Large intestine (tissue), 12 donors: Measurements from ENCODE around the gene TRO. TPM values are rescaled to one million over a fixed set of nuclear protein-coding genes. Genes with fewer than 3 reads are reported as not detected.

Experiments
- DNase-seq, 2 donors: peaks; one replicate each; pipeline versions ENCODE4 v3.0.0 to v3.0.0-alpha.2; 2013
- H3K27ac ChIP-seq: one replicate; pipeline ENCODE4 v1.5.1; 2013; ENCODE audit warnings: low read length
- H3K27me3 ChIP-seq: 2 replicates; pipeline ENCODE4 v1.6.1; 2013; ENCODE audit warnings: low read length; ENCODE audit not compliant: control insufficient read depth, insufficient read depth
- H3K36me3 ChIP-seq: 2 replicates; pipeline ENCODE4 v1.6.1; 2013; ENCODE audit warnings: low read length; ENCODE audit not compliant: control insufficient read depth, insufficient read depth
- H3K4me1 ChIP-seq: one replicate; pipeline ENCODE4 v1.6.1; 2013; ENCODE audit warnings: low read length; ENCODE audit not compliant: control insufficient read depth, insufficient read depth
- H3K4me3 ChIP-seq: one replicate; pipeline ENCODE4 v1.5.1; 2013; ENCODE audit warnings: low read length
- H3K9me3 ChIP-seq: one replicate; pipeline ENCODE4 v1.6.1; 2013; ENCODE audit warnings: mild to moderate bottlenecking, low read depth, low read length, moderate library complexity; ENCODE audit not compliant: control insufficient read depth
- WGBS: methylation state at CpG from one replicate; pipeline ENCODE4 v1.1.5; 2013; ENCODE audit warnings: low lambda C conversion rate; ENCODE audit not compliant: insufficient coverage; 5-methylcytosine and 5-hydroxymethylcytosine counted together
- long read RNA-seq, 11 donors: transcript quantifications; one replicate each; lab custom pipeline, GENCODE V29; 2026
- polyA plus RNA-seq: library from polyadenylated mRNA; unstranded; fragments of 120-200 nt; gene quantifications from one replicate; pipeline ENCODE4 v1.2.1, GENCODE V29; 2013

The TRO gene, protein sequence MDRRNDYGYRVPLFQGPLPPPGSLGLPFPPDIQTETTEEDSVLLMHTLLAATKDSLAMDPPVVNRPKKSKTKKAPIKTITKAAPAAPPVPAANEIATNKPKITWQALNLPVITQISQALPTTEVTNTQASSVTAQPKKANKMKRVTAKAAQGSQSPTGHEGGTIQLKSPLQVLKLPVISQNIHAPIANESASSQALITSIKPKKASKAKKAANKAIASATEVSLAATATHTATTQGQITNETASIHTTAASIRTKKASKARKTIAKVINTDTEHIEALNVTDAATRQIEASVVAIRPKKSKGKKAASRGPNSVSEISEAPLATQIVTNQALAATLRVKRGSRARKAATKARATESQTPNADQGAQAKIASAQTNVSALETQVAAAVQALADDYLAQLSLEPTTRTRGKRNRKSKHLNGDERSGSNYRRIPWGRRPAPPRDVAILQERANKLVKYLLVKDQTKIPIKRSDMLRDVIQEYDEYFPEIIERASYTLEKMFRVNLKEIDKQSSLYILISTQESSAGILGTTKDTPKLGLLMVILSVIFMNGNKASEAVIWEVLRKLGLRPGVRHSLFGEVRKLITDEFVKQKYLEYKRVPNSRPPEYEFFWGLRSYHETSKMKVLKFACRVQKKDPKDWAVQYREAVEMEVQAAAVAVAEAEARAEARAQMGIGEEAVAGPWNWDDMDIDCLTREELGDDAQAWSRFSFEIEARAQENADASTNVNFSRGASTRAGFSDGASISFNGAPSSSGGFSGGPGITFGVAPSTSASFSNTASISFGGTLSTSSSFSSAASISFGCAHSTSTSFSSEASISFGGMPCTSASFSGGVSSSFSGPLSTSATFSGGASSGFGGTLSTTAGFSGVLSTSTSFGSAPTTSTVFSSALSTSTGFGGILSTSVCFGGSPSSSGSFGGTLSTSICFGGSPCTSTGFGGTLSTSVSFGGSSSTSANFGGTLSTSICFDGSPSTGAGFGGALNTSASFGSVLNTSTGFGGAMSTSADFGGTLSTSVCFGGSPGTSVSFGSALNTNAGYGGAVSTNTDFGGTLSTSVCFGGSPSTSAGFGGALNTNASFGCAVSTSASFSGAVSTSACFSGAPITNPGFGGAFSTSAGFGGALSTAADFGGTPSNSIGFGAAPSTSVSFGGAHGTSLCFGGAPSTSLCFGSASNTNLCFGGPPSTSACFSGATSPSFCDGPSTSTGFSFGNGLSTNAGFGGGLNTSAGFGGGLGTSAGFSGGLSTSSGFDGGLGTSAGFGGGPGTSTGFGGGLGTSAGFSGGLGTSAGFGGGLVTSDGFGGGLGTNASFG (N-terminal part only)
- 33.0 TPM for polyA plus RNA-seq
- long read RNA-seq, donor 1: 0 reads
- long read RNA-seq, donor 2, partial matches to known transcripts: 5 of 6 reads
- long read RNA-seq, donor 2, other reads (novel, unspliced or antisense): 0 of 6 reads
- long read RNA-seq, donor 3, partial matches to known transcripts: 0 of 2 reads
- long read RNA-seq, donor 3, other reads (novel, unspliced or antisense): 0 of 2 reads
- long read RNA-seq, donor 4: 0 reads
- long read RNA-seq, donor 5, partial matches to known transcripts: 0 of 3 reads
- long read RNA-seq, donor 5, other reads (novel, unspliced or antisense): 0 of 3 reads
- long read RNA-seq, donor 6, partial matches to known transcripts: 8 of 11 reads
- long read RNA-seq, donor 6, other reads (novel, unspliced or antisense): 0 of 11 reads
- long read RNA-seq, donor 7, partial matches to known transcripts: 17 of 22 reads
- long read RNA-seq, donor 7, other reads (novel, unspliced or antisense): 0 of 22 reads
- long read RNA-seq, donor 8, partial matches to known transcripts: 5 of 6 reads
- long read RNA-seq, donor 8, other reads (novel, unspliced or antisense): 0 of 6 reads
- long read RNA-seq, donor 9, partial matches to known transcripts: 5 of 7 reads
- long read RNA-seq, donor 9, other reads (novel, unspliced or antisense): 0 of 7 reads
- long read RNA-seq, donor 10, partial matches to known transcripts: 0 of 1 reads
- long read RNA-seq, donor 10, other reads (novel, unspliced or antisense): 0 of 1 reads
- long read RNA-seq, donor 11, partial matches to known transcripts: 0 of 2 reads
- long read RNA-seq, donor 11, other reads (novel, unspliced or antisense): 0 of 2 reads

GRCh38 chrX:54920610-54921426, at the start of gene TRO:
Gene TRO, plus strand, starts transcription at chrX:54920824. Its CDS starts 1,423 bp downstream, at chrX:54922247.
- H3K27ac ChIP-seq: peak within 1 kb of the TSS; percentile 63
- H3K4me1 ChIP-seq: peaks cover 2% of the 10 kb centered on the region
- peak within 1 kb of the TSS; percentile 54 for H3K4me3 ChIP-seq
- H3K27me3 ChIP-seq: peaks cover 3% of the 10 kb centered on the region
- no CpG with 5 or more reads among the region's 29 CpGs for WGBS
- DNase-seq: peak; percentile 14 to 26
- H3K36me3 ChIP-seq: no peaks in the 10 kb centered on the region
- no peaks in the 10 kb centered on the region for H3K9me3 ChIP-seq

GRCh38 chrX:54885740-54886139, 34.9 kb upstream of the TRO start:
- DNase-seq: no peak
- H3K36me3 ChIP-seq: no peaks in the 10 kb centered on the region
- WGBS: 60% methylated on average over 1 of the region's 3 CpGs
- no peak overlapping the region for H3K27ac ChIP-seq
- no peak overlapping the region for H3K4me3 ChIP-seq
- no peaks in the 10 kb centered on the region for H3K4me1 ChIP-seq
- H3K9me3 ChIP-seq: no peaks in the 10 kb centered on the region
- H3K27me3 ChIP-seq: no peaks in the 10 kb centered on the region

DNA sequence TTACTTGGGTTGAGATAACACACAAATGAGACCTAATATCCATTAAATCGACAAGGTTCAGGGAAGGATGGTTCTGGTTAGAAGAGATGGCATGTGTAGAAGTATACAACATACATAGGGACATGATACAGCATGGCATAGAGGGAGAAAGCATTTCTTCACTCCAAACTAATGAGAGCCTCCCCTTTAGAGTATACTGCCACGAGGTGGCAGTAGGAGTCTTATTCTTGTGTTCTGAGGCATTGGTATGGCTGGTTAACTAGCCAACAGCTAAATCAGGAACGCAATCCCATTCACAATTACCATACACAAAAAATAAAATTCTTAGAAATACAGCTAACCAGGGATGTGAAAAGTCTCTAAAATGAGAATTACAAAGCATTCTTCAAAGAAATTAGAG, 29.1 kb upstream of the TRO start:
- Histone ChIP-seq H3K4me3 (no peak overlapping the region), H3K4me1 (no peaks in the 10 kb centered on the region), H3K27ac (no peak overlapping the region), H3K36me3 (no peaks in the 10 kb centered on the region), H3K27me3 (no peaks in the 10 kb centered on the region), H3K9me3 (no peaks in the 10 kb centered on the region)
- DNase-seq: peak; percentile 6 to 12
- no CpG with 5 or more reads among the region's 3 CpGs for WGBS

- Histone ChIP-seq H3K4me1 (no peaks in the 10 kb centered on the region), H3K27me3 (no peaks in the 10 kb centered on the region), H3K9me3 (no peaks in the 10 kb centered on the region), H3K27ac (no peak overlapping the region), H3K4me3 (no peak overlapping the region), H3K36me3 (no peaks in the 10 kb centered on the region)
- no CpG with 5 or more reads among the region's 1 CpG for WGBS
- no peak for DNase-seq
These were observed 26.5 kb upstream of the TRO start for GRCh38 chrX:54894159-54894558.

DNA sequence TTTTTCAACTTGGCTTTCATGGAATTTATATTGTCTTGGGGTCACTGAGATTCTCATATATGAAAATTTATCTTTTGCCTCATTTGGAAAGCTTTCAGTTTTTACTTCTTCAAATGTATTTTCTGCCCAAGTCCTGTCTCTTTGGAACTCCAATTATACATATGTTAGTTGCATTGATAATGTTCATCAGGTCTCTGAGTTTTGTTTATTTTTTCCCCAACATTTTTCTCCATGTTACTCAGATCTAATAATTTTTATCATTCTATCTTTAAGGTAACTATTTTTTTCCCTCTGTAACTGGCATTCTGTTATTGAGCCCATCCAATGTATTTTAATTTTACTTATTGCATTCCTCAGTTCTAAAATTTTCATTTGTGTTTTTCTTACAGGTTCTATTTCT, 10.7 kb upstream of the TRO start:
- Histone ChIP-seq H3K4me1 (no peaks in the 10 kb centered on the region), H3K9me3 (no peaks in the 10 kb centered on the region), H3K36me3 (no peaks in the 10 kb centered on the region), H3K27me3 (no peaks in the 10 kb centered on the region), H3K27ac (no peak overlapping the region), H3K4me3 (no peak overlapping the region)
- DNase-seq: no peak

DNA sequence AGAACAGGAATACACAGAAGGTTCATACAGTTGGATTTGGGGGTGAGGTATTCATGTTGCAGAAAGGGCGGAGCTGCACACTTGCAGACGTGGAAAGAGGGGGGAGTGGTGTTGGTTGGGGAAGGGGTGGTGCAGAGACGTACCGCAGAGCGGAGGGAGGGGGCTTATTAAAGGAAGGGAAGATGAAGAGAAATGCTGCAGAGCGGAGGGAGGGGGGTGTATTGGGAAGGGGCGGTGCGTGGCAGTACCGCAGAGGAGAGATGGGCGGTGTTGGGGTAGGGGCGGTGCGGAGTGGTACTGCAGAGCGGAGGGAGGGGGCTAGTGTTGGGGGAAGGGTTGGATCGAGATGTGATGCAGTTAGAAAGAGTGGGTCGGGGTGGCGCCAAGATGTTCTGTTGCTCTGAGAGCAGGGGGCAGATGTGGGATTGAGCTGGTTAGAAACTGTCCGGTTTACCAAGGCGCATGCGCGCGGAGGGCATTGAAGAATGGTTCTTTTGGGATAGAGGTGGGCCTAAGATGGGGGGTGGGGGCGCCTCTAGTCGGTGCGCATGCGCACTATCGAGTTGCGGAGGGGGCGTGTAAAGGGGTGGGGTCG, 900 bp downstream of the TRO start:
- WGBS: no CpG with 5 or more reads among the region's 29 CpGs
- Histone ChIP-seq H3K36me3 (no peaks in the 10 kb centered on the region), H3K4me3 (peak overlapping the region; percentile 54), H3K27ac (peak overlapping the region; percentile 63), H3K9me3 (no peaks in the 10 kb centered on the region), H3K4me1 (peaks cover 2% of the 10 kb centered on the region), H3K27me3 (peaks cover 3% of the 10 kb centered on the region)
- DNase-seq: peak; percentile 43 to 45

DNA sequence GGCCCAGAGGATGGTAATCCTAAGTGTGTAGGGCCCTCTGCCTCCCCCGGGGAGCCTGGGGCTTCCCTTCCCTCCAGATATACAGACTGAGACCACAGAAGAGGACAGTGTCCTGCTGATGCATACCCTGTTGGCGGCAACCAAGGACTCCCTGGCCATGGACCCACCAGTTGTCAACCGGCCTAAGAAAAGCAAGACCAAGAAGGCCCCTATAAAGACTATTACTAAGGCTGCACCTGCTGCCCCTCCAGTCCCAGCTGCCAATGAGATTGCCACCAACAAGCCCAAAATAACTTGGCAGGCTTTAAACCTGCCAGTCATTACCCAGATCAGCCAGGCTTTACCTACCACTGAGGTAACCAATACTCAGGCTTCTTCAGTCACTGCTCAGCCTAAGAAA, 1.9 kb downstream of the TRO start:
- Histone ChIP-seq H3K4me1 (peaks cover 2% of the 10 kb centered on the region), H3K9me3 (no peaks in the 10 kb centered on the region), H3K27ac (no peak overlapping the region), H3K27me3 (peaks cover 3% of the 10 kb centered on the region), H3K4me3 (no peak overlapping the region), H3K36me3 (peaks cover 2% of the 10 kb centered on the region)
- no CpG with 5 or more reads among the region's 3 CpGs for WGBS
- no peak for DNase-seq

GRCh38 chrX:54923376-54923775, 2.8 kb downstream of the TRO start:
- 100% methylated on average over 2 of the region's 7 CpGs for WGBS
- DNase-seq: no peak
- Histone ChIP-seq H3K4me3 (no peak overlapping the region), H3K27me3 (peaks cover 3% of the 10 kb centered on the region), H3K9me3 (no peaks in the 10 kb centered on the region), H3K4me1 (peaks cover 2% of the 10 kb centered on the region), H3K27ac (no peak overlapping the region), H3K36me3 (peaks cover 2% of the 10 kb centered on the region)
